M059J (cell line): ENCODE measurements around the gene SIRT2. TPM values are rescaled to one million over a fixed set of nuclear protein-coding genes. Genes with fewer than 3 reads are reported as not detected.
"Not testable (repeated sequence)": the region's sequence is repeated elsewhere in the genome, so short reads cannot be mapped to it uniquely, and the experiment has no call there.

Source experiments
- DNase-seq: peaks from one replicate; pipeline ENCODE4 v3.0.0-alpha.2; 2012; ENCODE audit warnings: low read depth
- total RNA-seq: library from RNA; depleted of rRNA; stranded (reverse); fragments of >200 nt; shearing (Covaris generic); gene quantifications from 2 replicates; pipeline ENCODE4 v1.2.3, GENCODE V29; 2014; rRNA removed

Gene SIRT2
- total RNA-seq, 1 experiment from 2014 or later = 63.3 TPM

- peak; percentile 70 for DNase-seq
These were observed 69.2 kb downstream of the SIRT2 start for GRCh38 chr19:38830039-38830733.

GRCh38 chr19:38829203-38829602 lies 70.2 kb downstream of the SIRT2 start:
- DNase-seq = not testable (repeated sequence)

Other genes with a start within 250 kb of the SIRT2 start
- 1.0 TPM in 2 replicates for gene CAPN12, start 155.1 kb downstream of the SIRT2 start, total RNA-seq
- gene LGALS7, start 126.1 kb downstream of the SIRT2 start, total RNA-seq = not detected in 2 replicates
- not detected in 2 replicates for gene LGALS7B, start 110.4 kb downstream of the SIRT2 start, total RNA-seq
- not detected in 2 replicates for gene LGALS4, start 86.7 kb downstream of the SIRT2 start, total RNA-seq
- gene ECH1, start 67.8 kb downstream of the SIRT2 start, total RNA-seq = 31.9 and 33.0 TPM in 2 replicates
- 208 and 271 TPM in 2 replicates for gene HNRNPL, start 49.6 kb downstream of the SIRT2 start, total RNA-seq
- gene RINL, start 21.3 kb downstream of the SIRT2 start, total RNA-seq = 0.57 and 1.0 TPM in 2 replicates
- gene NFKBIB, start 351 bp upstream of the SIRT2 start, total RNA-seq = 16.5 and 27.5 TPM in 2 replicates
- not detected in 2 replicates for gene CCER2, start 12.6 kb upstream of the SIRT2 start, total RNA-seq
- 15.4 and 20.2 TPM in 2 replicates for gene SARS2, start 31.1 kb upstream of the SIRT2 start, total RNA-seq
- gene MRPS12, start 31.3 kb upstream of the SIRT2 start, total RNA-seq = 57.5 and 76.6 TPM in 2 replicates
- 10.8 and 15.3 TPM in 2 replicates for gene FBXO17, start 76.1 kb upstream of the SIRT2 start, total RNA-seq
- gene FBXO27, start 132.9 kb upstream of the SIRT2 start, total RNA-seq = 6.7 and 10.6 TPM in 2 replicates
- 0.89 and 1.7 TPM in 2 replicates for gene ACP7, start 184.8 kb upstream of the SIRT2 start, total RNA-seq
- gene PAK4, start 226.2 kb upstream of the SIRT2 start, total RNA-seq = 6.1 and 10.9 TPM in 2 replicates